GM20431 (cell line): ENCODE data around the gene SNAP23.
"Not testable (repeated sequence)": the region's sequence is repeated elsewhere in the genome, so short reads cannot be mapped to it uniquely, and the experiment has no call there.

Experiments used
- in situ Hi-C: fragments of 300-500 bp; cut with MseI, MboI; formaldehyde crosslinking; loops from one replicate; pipeline ENCODE4 v1.15.0; 2020; ENCODE audit warnings: low sequenced_read_pairs; ENCODE audit not compliant: unreplicated experiment

Gene SNAP23

DNA sequence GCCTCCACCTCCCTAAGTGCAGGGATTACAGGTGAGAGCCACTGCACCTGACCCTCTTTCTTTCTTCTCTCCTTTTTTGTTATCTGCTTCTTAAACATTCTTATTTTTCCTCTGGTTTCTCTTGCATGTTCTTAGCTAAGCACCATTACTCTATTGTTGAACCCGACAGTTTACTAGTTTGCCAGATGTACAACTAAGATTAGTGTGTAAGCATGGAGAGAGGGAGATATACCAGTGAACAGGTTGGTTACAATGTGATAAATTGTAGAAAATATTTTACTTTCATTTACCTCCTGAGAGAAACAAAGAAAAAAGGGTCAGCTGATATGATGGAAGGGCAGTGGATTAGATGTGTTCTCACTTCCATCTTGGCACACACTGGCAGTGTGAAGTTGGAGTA, 58.1 kb downstream of the SNAP23 start:
- in situ Hi-C loops, result no loop called here

DNA sequence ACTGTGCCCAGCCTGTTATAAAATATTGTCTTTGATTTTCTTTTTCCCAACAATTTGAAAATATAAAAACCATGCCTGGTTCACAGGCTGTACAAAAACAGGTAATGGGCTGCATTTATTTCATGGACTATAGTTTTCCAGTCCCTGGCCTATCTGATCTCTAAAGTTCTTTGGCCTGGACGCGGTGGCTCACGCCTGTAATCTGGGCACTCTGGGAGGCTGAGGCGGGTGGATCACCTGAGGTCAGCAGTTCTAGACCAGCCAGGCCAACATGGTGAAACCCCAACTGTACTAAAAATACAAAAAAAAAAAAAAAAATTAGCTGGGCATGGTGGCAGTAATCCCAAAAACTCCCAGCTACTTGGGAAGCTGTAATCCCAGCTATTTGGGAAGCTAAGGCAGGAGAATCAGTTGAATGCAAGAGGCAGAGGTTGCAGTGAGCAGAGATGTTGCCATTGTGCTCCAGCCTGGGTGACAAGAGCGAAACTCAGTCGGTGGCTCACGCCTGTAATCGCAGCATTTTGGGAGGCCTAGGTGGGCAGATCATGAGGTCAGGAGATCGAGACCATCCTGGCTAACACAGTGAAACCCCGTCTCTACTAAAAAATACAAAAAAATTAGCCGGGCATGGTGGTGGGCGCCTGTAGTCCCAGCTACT, 61.2 kb downstream of the SNAP23 start:
- in situ Hi-C loops, result not testable (repeated sequence)

DNA sequence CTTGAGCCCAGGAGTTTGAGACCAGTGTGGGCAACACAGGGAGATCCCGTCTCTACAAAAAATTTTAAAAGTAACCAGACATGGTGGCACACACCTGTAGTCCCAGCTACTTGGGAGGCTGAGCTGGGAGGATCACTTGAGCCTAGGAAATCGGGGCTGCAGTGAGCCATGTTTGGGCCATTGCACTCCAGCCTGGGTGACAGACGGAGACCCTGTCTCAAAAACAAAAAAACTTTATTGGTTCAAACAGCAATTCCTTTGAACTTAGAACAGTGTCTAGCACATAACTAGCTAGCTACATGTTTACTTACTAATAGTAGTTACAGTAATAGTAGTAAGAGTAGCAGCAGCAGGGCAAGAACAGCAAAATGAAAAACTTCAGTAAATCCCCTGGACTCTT, 63.3 kb downstream of the SNAP23 start:
- in situ Hi-C loops, result no loop called here

DNA sequence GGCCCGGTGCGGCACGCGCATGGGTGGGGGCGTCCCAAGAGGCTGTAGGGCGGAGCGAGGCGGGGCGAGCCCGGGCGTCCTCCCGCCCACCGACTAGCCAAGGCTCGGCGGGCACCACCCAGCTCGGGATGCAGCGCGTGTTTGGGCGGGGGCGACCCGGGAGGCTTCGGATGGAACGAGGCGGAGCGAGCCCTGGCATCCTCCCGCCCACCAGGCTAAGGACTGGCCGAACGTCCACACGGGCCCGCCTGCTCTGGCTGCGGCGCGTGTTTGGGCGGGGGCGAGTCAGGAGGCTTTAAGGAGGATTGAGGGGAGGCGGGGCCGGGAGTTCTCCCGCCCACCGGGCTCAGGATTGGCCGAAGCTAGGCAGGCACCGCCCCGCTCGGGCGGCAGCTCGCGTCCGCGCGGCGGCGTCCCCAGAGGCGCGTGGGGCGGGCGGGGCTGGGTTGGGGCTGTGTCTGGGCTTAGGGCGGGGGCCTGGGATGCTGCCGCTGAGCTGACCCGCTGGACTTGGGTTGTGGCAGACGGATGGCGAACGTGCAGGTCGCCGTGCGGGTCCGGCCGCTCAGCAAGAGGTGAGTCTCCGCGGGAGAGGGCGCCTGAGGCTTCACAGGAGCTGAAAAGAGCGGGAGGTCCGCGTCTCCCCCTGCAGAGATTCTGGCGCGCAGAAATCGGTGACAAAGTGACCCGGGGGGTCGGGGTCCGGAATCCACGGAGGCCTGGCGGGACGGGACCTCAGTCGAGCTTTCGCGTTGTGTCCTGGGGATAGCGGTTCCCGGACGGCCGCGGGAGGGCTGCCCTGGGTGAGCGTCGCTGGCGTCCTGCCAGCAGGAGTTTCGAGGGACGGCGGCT, 80.0 kb downstream of the SNAP23 start, which contains the start of gene STARD9:
STARD9 (plus strand) TSS at position 419 of the 852 bp plus-strand sequence; CDS start at position 529, 110 bp downstream.
- in situ Hi-C loops, result no loop called here

DNA sequence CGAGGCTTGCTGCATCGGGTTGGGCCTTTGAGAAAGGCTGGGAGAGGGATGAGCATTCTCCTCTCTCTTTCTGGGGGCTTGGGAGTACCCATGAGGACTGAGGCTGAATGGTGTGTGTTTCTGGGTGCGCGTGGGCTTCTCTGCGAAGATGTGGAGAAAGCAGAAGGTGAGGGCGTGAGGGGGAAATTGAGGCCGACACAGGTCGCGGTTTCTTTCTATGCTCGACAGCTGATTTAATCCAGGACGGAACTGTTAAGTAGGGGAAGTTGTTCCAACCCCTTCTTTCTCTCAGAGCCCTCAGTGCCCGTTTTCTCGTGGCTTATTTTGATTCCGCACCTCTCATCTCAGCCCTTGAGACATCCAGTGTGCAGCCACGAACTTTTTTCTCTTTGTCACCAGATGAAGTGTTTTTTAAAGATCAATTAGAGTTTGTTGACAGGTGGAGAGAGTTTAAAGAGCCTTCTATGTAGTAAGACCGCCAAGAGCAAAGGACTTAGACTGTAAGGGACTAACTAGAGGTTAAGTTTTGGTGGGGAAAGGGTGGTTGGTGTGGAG, 80.7 kb downstream of the SNAP23 start:
- in situ Hi-C loops, result no loop called here

DNA sequence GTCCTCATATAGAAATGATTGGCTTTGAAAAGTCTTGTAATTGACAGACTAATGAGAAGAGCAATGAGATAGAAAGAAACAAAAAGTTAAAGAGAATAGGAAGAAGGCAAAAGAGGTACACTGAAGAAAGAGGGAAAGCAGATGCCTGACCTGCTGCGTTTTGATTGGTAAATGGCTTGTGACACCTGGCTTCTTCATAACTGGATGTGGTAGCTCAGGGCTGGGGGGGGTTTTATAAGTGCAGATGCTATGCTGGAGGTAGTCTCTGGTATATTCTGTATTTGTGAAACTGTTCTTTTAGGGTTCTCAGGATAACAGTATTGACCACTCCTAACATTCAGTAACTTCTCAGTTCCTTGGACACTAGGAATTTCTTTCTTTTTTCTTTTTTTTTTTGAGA, 81.3 kb downstream of the SNAP23 start:
- in situ Hi-C loops, result no loop called here

DNA sequence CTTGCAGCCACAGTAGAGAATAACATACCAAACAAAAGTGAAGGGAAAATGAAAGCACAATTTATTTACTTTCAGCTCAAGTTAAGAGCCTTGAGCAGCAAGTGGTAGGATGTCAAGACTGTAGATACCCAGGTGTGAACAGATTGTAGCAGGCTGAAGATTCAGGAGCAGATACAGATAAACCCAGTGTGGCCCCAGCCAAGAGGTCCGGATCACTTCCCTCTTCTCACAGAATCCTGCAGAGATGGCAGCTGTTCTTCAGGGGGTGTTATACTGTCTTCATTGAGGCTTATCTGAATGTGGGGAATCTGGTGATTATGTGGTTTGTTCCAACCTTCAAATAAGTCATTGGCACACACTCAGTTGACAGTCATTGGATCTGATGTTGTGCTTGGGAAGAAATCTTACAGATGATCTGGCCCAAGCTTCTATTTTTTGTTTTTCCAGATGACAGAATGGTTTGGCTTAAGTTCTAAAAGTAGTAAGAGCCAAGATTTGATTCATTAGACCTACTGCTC, 82.1 kb downstream of the SNAP23 start:
- in situ Hi-C loops, result no loop called here

DNA sequence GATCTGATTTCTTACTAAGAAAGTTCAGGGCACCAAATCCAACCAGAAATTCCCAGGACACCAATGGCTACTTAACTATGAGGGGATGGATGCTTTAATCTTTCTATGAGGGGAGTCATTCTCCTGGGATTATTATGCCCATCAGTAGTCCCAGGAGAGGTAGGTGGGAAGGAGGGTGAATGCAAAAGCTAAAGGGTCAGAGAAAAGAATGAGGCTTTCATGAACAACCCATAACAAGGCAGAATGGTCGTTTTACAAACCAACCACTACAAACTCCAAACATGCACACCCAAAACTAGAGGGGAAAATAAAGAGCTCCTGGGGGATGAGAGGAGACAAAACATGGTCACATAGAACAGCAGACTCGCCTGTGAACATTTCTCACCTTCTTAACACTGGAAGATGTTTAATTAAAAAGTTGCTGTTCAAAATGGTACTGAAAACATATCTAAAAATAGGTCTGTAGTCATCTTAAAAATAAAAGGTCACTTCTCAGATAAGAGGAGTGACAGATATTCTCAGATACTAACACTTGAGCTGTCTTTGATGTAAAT, 83.6 kb downstream of the SNAP23 start:
- in situ Hi-C loops, result no loop called here

DNA sequence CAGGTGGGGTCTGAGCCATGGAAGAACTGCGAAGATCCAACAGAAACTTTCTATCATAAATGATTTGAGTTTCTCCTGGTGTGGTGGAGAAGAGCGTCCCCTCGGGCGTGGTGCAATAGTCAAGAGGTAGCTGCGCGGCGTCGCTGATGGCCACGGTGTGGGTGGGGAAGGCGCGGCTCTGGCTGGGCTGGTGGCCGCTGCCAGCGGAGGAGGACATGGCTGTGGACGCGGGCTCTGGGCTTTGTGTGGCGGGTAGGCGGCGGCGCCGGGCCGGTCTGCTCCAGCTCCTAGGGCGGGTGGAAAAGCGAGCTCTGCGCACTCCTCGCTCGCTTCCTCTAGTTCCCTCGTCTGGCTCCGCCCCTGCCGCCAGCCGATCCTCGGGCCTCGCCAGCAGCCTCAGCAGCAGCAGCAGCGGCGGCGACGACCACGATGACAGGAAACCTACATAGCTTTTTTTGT, 85.9 kb downstream of the SNAP23 start:
- in situ Hi-C loops, result no loop called here
